GM19452 (cell line): ENCODE data around the gene ZC3H8.
"Not testable (repeated sequence)": the region's sequence is repeated elsewhere in the genome, so short reads cannot be mapped to it uniquely, and the experiment has no call there.

Experiments used
- ATAC-seq: cut with Tn5 transposase; IDR thresholded peaks from one replicate; pipeline ENCODE4 v1.9.1; 2021; ENCODE audit not compliant: unreplicated experiment

Gene ZC3H8

GRCh38 chr2:112254466-112255240, at the start of gene ZC3H8:
TSS of gene ZC3H8 (minus strand) at chr2:112255042. CDS start at chr2:112254981, 61 bp downstream.
- ATAC-seq, result peak; percentile 92

GRCh38 chr2:112304298-112304941, 49.6 kb upstream of the ZC3H8 start:
- no peak for ATAC-seq

GRCh38 chr2:112301973-112302372, 47.1 kb upstream of the ZC3H8 start:
- no peak for ATAC-seq

GRCh38 chr2:112301171-112301584, 46.3 kb upstream of the ZC3H8 start:
- ATAC-seq, result no peak

- no peak for ATAC-seq
Measured at GRCh38 chr2:112296407-112296806, 41.6 kb upstream of the ZC3H8 start.

GRCh38 chr2:112295407-112296078, 40.7 kb upstream of the ZC3H8 start:
- no peak for ATAC-seq

- no peak for ATAC-seq
Measured at GRCh38 chr2:112293636-112294401, 39.0 kb upstream of the ZC3H8 start.

- no peak for ATAC-seq
Measured at GRCh38 chr2:112290648-112291047, 35.8 kb upstream of the ZC3H8 start.

GRCh38 chr2:112290088-112290487, 35.2 kb upstream of the ZC3H8 start:
- ATAC-seq, result no peak

GRCh38 chr2:112283535-112283934, 28.7 kb upstream of the ZC3H8 start:
- ATAC-seq, result not testable (repeated sequence)

GRCh38 chr2:112282066-112282465, 27.2 kb upstream of the ZC3H8 start:
- ATAC-seq, result not testable (repeated sequence)

- ATAC-seq, result no peak
Measured at GRCh38 chr2:112277596-112278220, 22.9 kb upstream of the ZC3H8 start.

GRCh38 chr2:112276954-112277353, 22.1 kb upstream of the ZC3H8 start:
- ATAC-seq, result no peak

- peak; percentile 45 for ATAC-seq
Measured at GRCh38 chr2:112275887-112276773, 21.3 kb upstream of the ZC3H8 start.

GRCh38 chr2:112275311-112275886, 20.6 kb upstream of the ZC3H8 start, which contains the start of gene ZC3H6:
TSS of gene ZC3H6 (plus strand) at chr2:112275597. CDS start at chr2:112275995, 398 bp downstream.
- peak; percentile 92 for ATAC-seq

GRCh38 chr2:112273349-112273748, 18.5 kb upstream of the ZC3H8 start:
- ATAC-seq, result no peak

GRCh38 chr2:112272669-112273068, 17.8 kb upstream of the ZC3H8 start:
- no peak for ATAC-seq

GRCh38 chr2:112268547-112268946, 13.7 kb upstream of the ZC3H8 start:
- ATAC-seq, result no peak

- no peak for ATAC-seq
Measured at GRCh38 chr2:112262876-112263275, 8.0 kb upstream of the ZC3H8 start.
